Measurements from ENCODE around the gene ERCC3. TPM values are rescaled to one million over a fixed set of nuclear protein-coding genes. Genes with fewer than 3 reads are reported as not detected.

Gene ERCC3
- polyA plus RNA-seq, 1 of the 3 experiments (the other 2 are of a cell fraction) = 84.8 TPM

DNA sequence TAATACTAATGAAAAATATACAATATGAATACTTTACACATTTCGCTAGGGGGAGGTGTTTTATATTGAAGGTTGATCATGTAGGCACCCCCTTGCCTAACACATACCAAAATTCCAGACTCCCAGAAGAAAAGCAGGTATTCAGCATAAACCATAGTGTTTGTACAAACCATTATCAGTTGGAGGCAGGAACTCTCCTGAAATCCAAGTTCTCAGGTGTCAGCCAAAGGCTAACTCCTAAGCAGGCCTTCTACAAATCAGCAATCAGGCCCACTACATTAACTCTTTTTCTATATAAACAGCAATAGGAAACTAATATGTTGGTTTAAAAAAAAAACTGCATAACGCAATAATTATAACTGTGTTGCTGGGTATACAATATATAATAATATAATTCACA, 49.3 kb upstream of the ERCC3 start:
- peaks cover 31% of the 10 kb centered on the region for H4K20me1 ChIP-seq (ENCODE audit: insufficient read depth)
- H3K27ac ChIP-seq (ENCODE audit: low read depth in 2 of 2, low read length in 1 of 2) = no peak overlapping the region
- no peaks in the 10 kb centered on the region for H3K27me3 ChIP-seq (ENCODE audit: insufficient read depth)
- no peak overlapping the region for H3K4me2 ChIP-seq
- ChIA-PET CTCF (no interaction called here), POLR2A (no interaction called here)
- H3K9me2 ChIP-seq = no peaks in the 10 kb centered on the region
- no peak overlapping the region for H3K9ac ChIP-seq
- H3F3A ChIP-seq (replicated peaks; ENCODE audit: insufficient read depth) = peaks cover 14% of the 10 kb centered on the region
- peaks cover 76% of the 10 kb centered on the region for H3K79me2 ChIP-seq (ENCODE audit: insufficient read depth)
- peaks cover 0 to 19% of the 10 kb centered on the region in 2 experiments; a peak in 1 of 4 replicates for H3K4me1 ChIP-seq (ENCODE audit: control insufficient read depth in 1 of 2, insufficient read depth in 2 of 2, low read depth in 1 of 2, low read length in 1 of 2)
- TF ChIP-seq JUND (IDR thresholded peaks at IDR 0.05) (no peak), FOSL2 (IDR thresholded peaks at IDR 0.05; ENCODE audit: borderline replicate concordance, low read depth) (no peak), GABPA (IDR thresholded peaks at IDR 0.05; ENCODE audit: low read depth) (no peak), RXRA (IDR thresholded peaks at IDR 0.05; ENCODE audit: borderline replicate concordance, low read depth) (no peak), RFX5 (IDR thresholded peaks at IDR 0.05; ENCODE audit: low read length) (no peak), ELF1 (IDR thresholded peaks at IDR 0.05) (no peak), TAF1 (IDR thresholded peaks at IDR 0.05; ENCODE audit: borderline replicate concordance, low read depth, low read length) (no peak), EP300 (IDR thresholded peaks at IDR 0.05; ENCODE audit: borderline replicate concordance in 1 of 2, low read depth in 1 of 2, low read length in 1 of 2) (no peak), NFIC (IDR thresholded peaks at IDR 0.05; ENCODE audit: borderline replicate concordance) (no peak), SIN3A (IDR thresholded peaks at IDR 0.05; ENCODE audit: borderline replicate concordance, low read depth, low read length) (no peak), SMC3 (IDR thresholded peaks at IDR 0.05; ENCODE audit: low read depth, low read length) (no peak), POLR2AphosphoS5 (IDR thresholded peaks at IDR 0.05; ENCODE audit: low read depth, low read length) (no peak), TCF12 (IDR thresholded peaks at IDR 0.05) (no peak)
- TF ChIP-seq, protein P1, sequence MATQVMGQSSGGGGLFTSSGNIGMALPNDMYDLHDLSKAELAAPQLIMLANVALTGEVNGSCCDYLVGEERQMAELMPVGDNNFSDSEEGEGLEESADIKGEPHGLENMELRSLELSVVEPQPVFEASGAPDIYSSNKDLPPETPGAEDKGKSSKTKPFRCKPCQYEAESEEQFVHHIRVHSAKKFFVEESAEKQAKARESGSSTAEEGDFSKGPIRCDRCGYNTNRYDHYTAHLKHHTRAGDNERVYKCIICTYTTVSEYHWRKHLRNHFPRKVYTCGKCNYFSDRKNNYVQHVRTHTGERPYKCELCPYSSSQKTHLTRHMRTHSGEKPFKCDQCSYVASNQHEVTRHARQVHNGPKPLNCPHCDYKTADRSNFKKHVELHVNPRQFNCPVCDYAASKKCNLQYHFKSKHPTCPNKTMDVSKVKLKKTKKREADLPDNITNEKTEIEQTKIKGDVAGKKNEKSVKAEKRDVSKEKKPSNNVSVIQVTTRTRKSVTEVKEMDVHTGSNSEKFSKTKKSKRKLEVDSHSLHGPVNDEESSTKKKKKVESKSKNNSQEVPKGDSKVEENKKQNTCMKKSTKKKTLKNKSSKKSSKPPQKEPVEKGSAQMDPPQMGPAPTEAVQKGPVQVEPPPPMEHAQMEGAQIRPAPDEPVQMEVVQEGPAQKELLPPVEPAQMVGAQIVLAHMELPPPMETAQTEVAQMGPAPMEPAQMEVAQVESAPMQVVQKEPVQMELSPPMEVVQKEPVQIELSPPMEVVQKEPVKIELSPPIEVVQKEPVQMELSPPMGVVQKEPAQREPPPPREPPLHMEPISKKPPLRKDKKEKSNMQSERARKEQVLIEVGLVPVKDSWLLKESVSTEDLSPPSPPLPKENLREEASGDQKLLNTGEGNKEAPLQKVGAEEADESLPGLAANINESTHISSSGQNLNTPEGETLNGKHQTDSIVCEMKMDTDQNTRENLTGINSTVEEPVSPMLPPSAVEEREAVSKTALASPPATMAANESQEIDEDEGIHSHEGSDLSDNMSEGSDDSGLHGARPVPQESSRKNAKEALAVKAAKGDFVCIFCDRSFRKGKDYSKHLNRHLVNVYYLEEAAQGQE (IDR thresholded peaks at IDR 0.05; ENCODE audit: low read depth, low read length) = no peak
- TF ChIP-seq, protein P2, sequence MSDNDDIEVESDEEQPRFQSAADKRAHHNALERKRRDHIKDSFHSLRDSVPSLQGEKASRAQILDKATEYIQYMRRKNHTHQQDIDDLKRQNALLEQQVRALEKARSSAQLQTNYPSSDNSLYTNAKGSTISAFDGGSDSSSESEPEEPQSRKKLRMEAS (IDR thresholded peaks at IDR 0.05; ENCODE audit: low read depth) = no peak
- TF ChIP-seq, protein P3, sequence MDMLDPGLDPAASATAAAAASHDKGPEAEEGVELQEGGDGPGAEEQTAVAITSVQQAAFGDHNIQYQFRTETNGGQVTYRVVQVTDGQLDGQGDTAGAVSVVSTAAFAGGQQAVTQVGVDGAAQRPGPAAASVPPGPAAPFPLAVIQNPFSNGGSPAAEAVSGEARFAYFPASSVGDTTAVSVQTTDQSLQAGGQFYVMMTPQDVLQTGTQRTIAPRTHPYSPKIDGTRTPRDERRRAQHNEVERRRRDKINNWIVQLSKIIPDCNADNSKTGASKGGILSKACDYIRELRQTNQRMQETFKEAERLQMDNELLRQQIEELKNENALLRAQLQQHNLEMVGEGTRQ (IDR thresholded peaks at IDR 0.05; ENCODE audit: borderline replicate concordance, low read depth, low read length) = no peak
- TF ChIP-seq, protein P4, sequence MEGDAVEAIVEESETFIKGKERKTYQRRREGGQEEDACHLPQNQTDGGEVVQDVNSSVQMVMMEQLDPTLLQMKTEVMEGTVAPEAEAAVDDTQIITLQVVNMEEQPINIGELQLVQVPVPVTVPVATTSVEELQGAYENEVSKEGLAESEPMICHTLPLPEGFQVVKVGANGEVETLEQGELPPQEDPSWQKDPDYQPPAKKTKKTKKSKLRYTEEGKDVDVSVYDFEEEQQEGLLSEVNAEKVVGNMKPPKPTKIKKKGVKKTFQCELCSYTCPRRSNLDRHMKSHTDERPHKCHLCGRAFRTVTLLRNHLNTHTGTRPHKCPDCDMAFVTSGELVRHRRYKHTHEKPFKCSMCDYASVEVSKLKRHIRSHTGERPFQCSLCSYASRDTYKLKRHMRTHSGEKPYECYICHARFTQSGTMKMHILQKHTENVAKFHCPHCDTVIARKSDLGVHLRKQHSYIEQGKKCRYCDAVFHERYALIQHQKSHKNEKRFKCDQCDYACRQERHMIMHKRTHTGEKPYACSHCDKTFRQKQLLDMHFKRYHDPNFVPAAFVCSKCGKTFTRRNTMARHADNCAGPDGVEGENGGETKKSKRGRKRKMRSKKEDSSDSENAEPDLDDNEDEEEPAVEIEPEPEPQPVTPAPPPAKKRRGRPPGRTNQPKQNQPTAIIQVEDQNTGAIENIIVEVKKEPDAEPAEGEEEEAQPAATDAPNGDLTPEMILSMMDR (IDR thresholded peaks at IDR 0.05) = no peak
- H2AFZ ChIP-seq (ENCODE audit: low read depth) = no peak overlapping the region
- H3K4me3 ChIP-seq (ENCODE audit: low read depth in 2 of 2, low read length in 1 of 2) = no peak overlapping the region
- no peaks in the 10 kb centered on the region for H3K9me3 ChIP-seq
- DNase-seq = no peak
- peaks cover 5 to 20% of the 10 kb centered on the region in 2 experiments for H3K36me3 ChIP-seq (replicated peaks in 1 of 2; ENCODE audit: control insufficient read depth in 1 of 2, insufficient read depth in 2 of 2, low read length in 1 of 2)
- 93% methylated on average over 2 of the region's 2 CpGs for WGBS (ENCODE audit: low lambda C conversion rate)
